Peyer's patch (tissue), 4 donors: Measurements from ENCODE around the gene COL2A1.

ENCODE experiments used
- POLR2A ChIP-seq, 2 donors: fragments of 450-650 bp; IDR thresholded peaks; one replicate each; pipeline ENCODE4 v1.5.1; 2017; ENCODE audit warnings: antibody characterized with exemption in 2 of 2, mild to moderate bottlenecking in 2 of 2, moderate library complexity in 2 of 2
- TF ChIP-seq, protein P1 (sequence below), 6 experiments: fragments of 450-650 bp in 4 of 6; fragments of 200-600 bp in 2 of 6; sonication (generic) in 1 of 6; IDR thresholded peaks; one replicate each; pipeline ENCODE4 v1.5.1; 2017 to 2019; ENCODE audit warnings: antibody characterized with exemption in 6 of 6, mild to moderate bottlenecking in 3 of 6, moderate library complexity in 1 of 6

DNA sequence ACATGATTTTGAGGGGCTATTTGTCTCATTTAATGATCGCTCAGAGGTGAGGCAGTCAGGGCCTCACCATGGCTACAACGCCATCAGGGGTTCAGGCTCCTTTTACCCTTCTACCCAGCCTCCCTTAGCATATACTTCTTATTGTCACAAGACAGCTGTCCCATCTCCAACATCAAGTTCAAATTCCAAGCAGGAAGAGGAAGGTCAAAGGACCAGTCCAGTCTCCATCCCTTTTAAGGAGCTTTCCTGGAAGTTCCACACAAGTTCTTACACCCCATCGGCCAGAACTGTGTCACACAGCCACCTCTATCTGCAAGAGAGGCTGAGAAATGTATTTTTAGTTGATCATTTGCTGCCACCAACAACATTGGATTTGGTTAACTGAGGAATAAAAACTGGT, 49.2 kb downstream of the COL2A1 start:
- TF ChIP-seq POLR2A (IDR thresholded peaks at IDR 0.05) = no peak
- TF ChIP-seq, protein P1, sequence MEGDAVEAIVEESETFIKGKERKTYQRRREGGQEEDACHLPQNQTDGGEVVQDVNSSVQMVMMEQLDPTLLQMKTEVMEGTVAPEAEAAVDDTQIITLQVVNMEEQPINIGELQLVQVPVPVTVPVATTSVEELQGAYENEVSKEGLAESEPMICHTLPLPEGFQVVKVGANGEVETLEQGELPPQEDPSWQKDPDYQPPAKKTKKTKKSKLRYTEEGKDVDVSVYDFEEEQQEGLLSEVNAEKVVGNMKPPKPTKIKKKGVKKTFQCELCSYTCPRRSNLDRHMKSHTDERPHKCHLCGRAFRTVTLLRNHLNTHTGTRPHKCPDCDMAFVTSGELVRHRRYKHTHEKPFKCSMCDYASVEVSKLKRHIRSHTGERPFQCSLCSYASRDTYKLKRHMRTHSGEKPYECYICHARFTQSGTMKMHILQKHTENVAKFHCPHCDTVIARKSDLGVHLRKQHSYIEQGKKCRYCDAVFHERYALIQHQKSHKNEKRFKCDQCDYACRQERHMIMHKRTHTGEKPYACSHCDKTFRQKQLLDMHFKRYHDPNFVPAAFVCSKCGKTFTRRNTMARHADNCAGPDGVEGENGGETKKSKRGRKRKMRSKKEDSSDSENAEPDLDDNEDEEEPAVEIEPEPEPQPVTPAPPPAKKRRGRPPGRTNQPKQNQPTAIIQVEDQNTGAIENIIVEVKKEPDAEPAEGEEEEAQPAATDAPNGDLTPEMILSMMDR (IDR thresholded peaks at IDR 0.05) = no peak
